ENCODE measurements around the gene EPHB1.

Gene EPHB1

GRCh38 chr3:134918441-134918840 is 123.4 kb downstream of the EPHB1 start:
- ATAC-seq = no peak
- TF ChIP-seq CSDC2 (CRISPR knock-in tag; IDR thresholded peaks at IDR 0.05) (no peak), PPARA (CRISPR knock-in tag; IDR thresholded peaks at IDR 0.05; ENCODE audit: borderline replicate concordance) (no peak), ARNTL (CRISPR knock-in tag; IDR thresholded peaks at IDR 0.05; ENCODE audit: borderline replicate concordance, low read depth) (no peak), ZC3H10 (CRISPR knock-in tag; IDR thresholded peaks at IDR 0.05) (no peak), ZNF8 (CRISPR knock-in tag; IDR thresholded peaks at IDR 0.05) (no peak), TSHZ2 (CRISPR knock-in tag; IDR thresholded peaks at IDR 0.05) (no peak), CSRNP3 (CRISPR knock-in tag; IDR thresholded peaks at IDR 0.05) (no peak), RARB (CRISPR knock-in tag; IDR thresholded peaks at IDR 0.05) (no peak), CREB5 (CRISPR knock-in tag; IDR thresholded peaks at IDR 0.05; ENCODE audit: low read depth) (no peak), POU6F1 (CRISPR knock-in tag; IDR thresholded peaks at IDR 0.05; ENCODE audit: borderline replicate concordance, low read depth) (no peak), SNAI2 (CRISPR knock-in tag; IDR thresholded peaks at IDR 0.05) (no peak), ZNF70 (CRISPR knock-in tag; IDR thresholded peaks at IDR 0.05) (no peak)

- no peak for ATAC-seq
- TF ChIP-seq RARB (CRISPR knock-in tag; IDR thresholded peaks at IDR 0.05) = no peak
- TF ChIP-seq ZNF70 (CRISPR knock-in tag; IDR thresholded peaks at IDR 0.05) = no peak
- no peak for TF ChIP-seq GLIS3 (CRISPR knock-in tag; IDR thresholded peaks at IDR 0.05)
- no peak for TF ChIP-seq CSRNP3 (CRISPR knock-in tag; IDR thresholded peaks at IDR 0.05)
- TF ChIP-seq ARNTL (CRISPR knock-in tag; IDR thresholded peaks at IDR 0.05; ENCODE audit: borderline replicate concordance, low read depth) = no peak
- TF ChIP-seq ZC3H10 (CRISPR knock-in tag; IDR thresholded peaks at IDR 0.05) = no peak
- no peak for TF ChIP-seq SNAI2 (CRISPR knock-in tag; IDR thresholded peaks at IDR 0.05)
- no peak for TF ChIP-seq PATZ1 (CRISPR knock-in tag; IDR thresholded peaks at IDR 0.05; ENCODE audit: borderline replicate concordance)
- no peak for TF ChIP-seq ZNF565 (CRISPR knock-in tag; conservative IDR thresholded peaks at IDR 0.05; ENCODE audit: low read depth)
- no peak for TF ChIP-seq CSDC2 (CRISPR knock-in tag; IDR thresholded peaks at IDR 0.05)
These were observed 127.0 kb downstream of the EPHB1 start for GRCh38 chr3:134922101-134922500.

- ATAC-seq = no peak
- TF ChIP-seq ZFP30 (CRISPR knock-in tag; IDR thresholded peaks at IDR 0.05) (no peak), ZNF70 (CRISPR knock-in tag; IDR thresholded peaks at IDR 0.05) (no peak), POU6F1 (CRISPR knock-in tag; IDR thresholded peaks at IDR 0.05; ENCODE audit: borderline replicate concordance, low read depth) (no peak), ZNF565 (CRISPR knock-in tag; conservative IDR thresholded peaks at IDR 0.05; ENCODE audit: low read depth) (no peak), PATZ1 (CRISPR knock-in tag; IDR thresholded peaks at IDR 0.05; ENCODE audit: borderline replicate concordance) (no peak), ZNF8 (CRISPR knock-in tag; IDR thresholded peaks at IDR 0.05) (no peak), ARNTL (CRISPR knock-in tag; IDR thresholded peaks at IDR 0.05; ENCODE audit: borderline replicate concordance, low read depth) (no peak), TCF4 (CRISPR knock-in tag; IDR thresholded peaks at IDR 0.05; ENCODE audit: borderline replicate concordance) (no peak), CSDC2 (CRISPR knock-in tag; IDR thresholded peaks at IDR 0.05) (no peak), TSHZ2 (CRISPR knock-in tag; IDR thresholded peaks at IDR 0.05) (no peak)
These were observed 127.8 kb downstream of the EPHB1 start for GRCh38 chr3:134922866-134923265.

All from SK-N-SH treated with all-trans-retinoic acid at 6 μM for 48 hours (cell line).